GM19023 (cell line): Measurements from ENCODE around the gene STX1B.
"Not testable (repeated sequence)": the region's sequence is repeated elsewhere in the genome, so short reads cannot be mapped to it uniquely, and the experiment has no call there.

Experiments used
- ATAC-seq: cut with Tn5 transposase; IDR thresholded peaks from one replicate; pipeline ENCODE4 v1.9.1; 2021; ENCODE audit warnings: mild to moderate bottlenecking, moderate library complexity; ENCODE audit not compliant: unreplicated experiment

Gene STX1B

GRCh38 chr16:31010585-31011325 lies at the start of gene STX1B:
Gene STX1B (minus strand): TSS chr16:31010638. CDS start chr16:31010396, 242 bp downstream.
- ATAC-seq, result no peak

GRCh38 chr16:31055613-31056012 lies 45.2 kb upstream of the STX1B start:
- ATAC-seq, result no peak

GRCh38 chr16:31052114-31052513 lies 41.7 kb upstream of the STX1B start:
- ATAC-seq, result no peak

GRCh38 chr16:31050280-31051030 lies 40.0 kb upstream of the STX1B start:
- ATAC-seq, result no peak

GRCh38 chr16:31043898-31044481 lies 33.6 kb upstream of the STX1B start:
- ATAC-seq, result no peak

- no peak for ATAC-seq
Observed at GRCh38 chr16:31043352-31043751, 32.9 kb upstream of the STX1B start.

GRCh38 chr16:31042866-31043265 lies 32.4 kb upstream of the STX1B start:
- ATAC-seq, result no peak

- ATAC-seq, result no peak
Observed at GRCh38 chr16:31038993-31039392, 28.6 kb upstream of the STX1B start.

GRCh38 chr16:31036691-31037090 lies 26.3 kb upstream of the STX1B start:
- ATAC-seq, result no peak

GRCh38 chr16:31033709-31034492 lies 23.5 kb upstream of the STX1B start:
- peak; percentile 41 for ATAC-seq

- peak; percentile 72 for ATAC-seq
Observed at GRCh38 chr16:31032736-31033708, 22.6 kb upstream of the STX1B start, which contains the start of gene STX4. Gene STX4 (plus strand): TSS chr16:31033558. CDS start chr16:31033806, 248 bp downstream.

GRCh38 chr16:31031276-31031675 lies 20.8 kb upstream of the STX1B start:
- ATAC-seq, result no peak

- no peak for ATAC-seq
Observed at GRCh38 chr16:31029272-31029671, 18.8 kb upstream of the STX1B start.

- no peak for ATAC-seq
Observed at GRCh38 chr16:31025339-31025738, 14.9 kb upstream of the STX1B start.

- ATAC-seq, result no peak
Observed at GRCh38 chr16:31023627-31024226, 13.3 kb upstream of the STX1B start.

- ATAC-seq, result no peak
Observed at GRCh38 chr16:31023252-31023602, 12.8 kb upstream of the STX1B start.

- ATAC-seq, result no peak
Observed at GRCh38 chr16:31022544-31023251, 12.3 kb upstream of the STX1B start.

- no peak for ATAC-seq
Observed at GRCh38 chr16:31020536-31020935, 10.1 kb upstream of the STX1B start.

- not testable (repeated sequence) for ATAC-seq
Observed at GRCh38 chr16:31017756-31018155, 7.3 kb upstream of the STX1B start.
